Measurements from ENCODE around the gene GCLC. TPM values are rescaled to one million over a fixed set of nuclear protein-coding genes. Genes with fewer than 3 reads are reported as not detected.
"Not testable (repeated sequence)": the region's sequence is repeated elsewhere in the genome, so short reads cannot be mapped to it uniquely, and the experiment has no call there.

Gene GCLC
- total RNA-seq, 1 donor from 2014 or later: 16.8 TPM

DNA sequence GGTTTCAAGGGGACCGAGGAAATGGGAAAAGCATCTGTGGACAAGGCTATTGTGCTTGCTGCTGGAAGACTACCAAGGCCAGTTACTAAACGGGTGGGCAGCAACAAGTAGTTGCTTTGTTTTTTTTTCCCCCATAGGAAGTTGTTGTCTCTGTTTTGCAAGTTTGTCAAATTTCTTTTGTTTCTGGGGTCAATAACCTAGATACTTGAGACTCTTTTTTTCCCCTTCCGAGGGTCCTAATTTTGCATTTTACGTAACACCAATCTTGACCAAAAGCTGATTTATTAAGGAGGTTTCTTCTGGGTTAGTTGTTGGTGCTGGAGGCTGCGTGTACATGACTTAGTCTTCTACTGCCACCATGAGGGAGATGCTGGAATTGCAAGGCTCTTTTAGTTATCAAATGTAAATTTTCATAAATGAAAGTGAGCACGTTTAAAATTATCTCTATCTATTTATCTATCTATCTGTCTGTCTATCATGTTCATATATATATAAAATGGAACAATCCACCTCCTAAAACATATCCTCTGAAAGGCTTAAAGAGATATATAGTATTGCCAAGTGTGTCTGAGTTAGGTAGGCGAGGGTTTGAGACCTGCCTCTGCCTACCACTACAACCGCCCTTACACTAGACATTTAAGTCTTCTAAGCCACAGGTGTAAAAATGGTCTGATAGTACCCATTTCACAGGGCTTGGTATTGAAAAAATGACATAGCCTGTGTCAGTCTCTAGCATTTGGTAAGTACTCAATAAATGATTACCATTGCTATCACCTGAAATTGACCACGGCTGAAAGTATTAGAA is 60.2 kb downstream of the GCLC start:
- no peaks in the 10 kb centered on the region for H3K36me3 ChIP-seq (ENCODE audit: control insufficient read depth, insufficient read depth, low read length)
- no peaks in the 10 kb centered on the region for H3K27me3 ChIP-seq (ENCODE audit: control insufficient read depth, insufficient read depth, low read length)
- TF ChIP-seq CTCF (IDR thresholded peaks at IDR 0.05; ENCODE audit: insufficient read depth, low read length, poor library complexity, severe bottlenecking): peak; percentile 91
- DNase-seq (ENCODE audit: low read depth): peak; percentile 14
- no peak overlapping the region for H3K4me3 ChIP-seq (ENCODE audit: low read depth, low read length)

- no peak for TF ChIP-seq CTCF (IDR thresholded peaks at IDR 0.05; ENCODE audit: insufficient read depth, low read length, poor library complexity, severe bottlenecking)
- DNase-seq (ENCODE audit: low read depth): no peak
- no peaks in the 10 kb centered on the region for H3K27me3 ChIP-seq (ENCODE audit: control insufficient read depth, insufficient read depth, low read length)
- no peak overlapping the region for H3K4me3 ChIP-seq (ENCODE audit: low read depth, low read length)
- H3K36me3 ChIP-seq (ENCODE audit: control insufficient read depth, insufficient read depth, low read length): no peaks in the 10 kb centered on the region
Measured at GRCh38 chr6:53483423-53484353, 61.2 kb downstream of the GCLC start.

DNA sequence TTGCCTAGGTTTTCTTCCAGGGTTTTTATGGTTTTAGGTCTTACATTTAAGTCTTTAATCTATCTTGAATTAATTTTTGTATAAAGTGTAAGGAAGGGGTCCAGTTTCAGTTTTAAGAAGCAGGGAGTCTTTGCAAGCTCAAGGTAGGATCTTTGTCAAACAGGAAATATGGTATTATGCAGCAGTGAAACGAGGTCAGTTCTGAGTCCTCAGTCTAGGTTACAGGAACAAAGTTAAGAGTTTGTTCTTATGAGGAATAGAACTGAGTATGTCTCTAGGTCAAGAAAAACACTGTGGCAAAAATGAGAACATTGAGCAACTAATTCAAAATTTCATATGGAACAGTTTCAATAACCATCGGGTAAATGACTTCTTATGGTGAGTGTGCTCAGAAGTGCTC is 63.6 kb downstream of the GCLC start:
- no peak for TF ChIP-seq CTCF (IDR thresholded peaks at IDR 0.05; ENCODE audit: insufficient read depth, low read length, poor library complexity, severe bottlenecking)
- H3K36me3 ChIP-seq (ENCODE audit: control insufficient read depth, insufficient read depth, low read length): no peaks in the 10 kb centered on the region
- no peak overlapping the region for H3K4me3 ChIP-seq (ENCODE audit: low read depth, low read length)
- no peak for DNase-seq (ENCODE audit: low read depth)
- no peaks in the 10 kb centered on the region for H3K27me3 ChIP-seq (ENCODE audit: control insufficient read depth, insufficient read depth, low read length)

GRCh38 chr6:53480774-53481173 is 64.1 kb downstream of the GCLC start:
- not testable (repeated sequence) for H3K27me3 ChIP-seq (ENCODE audit: control insufficient read depth, insufficient read depth, low read length); H3K36me3 ChIP-seq (ENCODE audit: control insufficient read depth, insufficient read depth, low read length); H3K4me3 ChIP-seq (ENCODE audit: low read depth, low read length); DNase-seq (ENCODE audit: low read depth)

DNA sequence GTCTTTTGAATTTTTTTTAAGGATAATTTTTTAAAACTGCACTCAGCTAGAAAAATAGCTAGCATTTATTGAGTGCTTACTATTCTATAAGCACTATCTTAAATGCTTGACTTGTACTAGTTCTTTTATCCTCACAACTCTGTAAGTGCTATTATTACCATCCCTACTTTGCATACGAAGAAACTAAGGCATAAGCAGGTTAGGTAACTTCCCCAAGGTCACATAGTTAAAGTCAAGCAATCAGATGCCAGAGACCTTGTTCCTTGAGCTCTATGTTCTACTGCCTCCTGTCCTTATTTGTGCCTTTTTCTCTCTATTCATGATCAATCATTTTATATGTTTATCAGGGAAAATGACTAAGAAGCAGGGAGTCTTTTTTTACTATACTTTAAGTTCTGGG is 65.0 kb downstream of the GCLC start:
- Histone ChIP-seq H3K27me3 (ENCODE audit: control insufficient read depth, insufficient read depth, low read length) (no peaks in the 10 kb centered on the region), H3K36me3 (ENCODE audit: control insufficient read depth, insufficient read depth, low read length) (no peaks in the 10 kb centered on the region), H3K4me3 (ENCODE audit: low read depth, low read length) (no peak overlapping the region)
- DNase-seq (ENCODE audit: low read depth): no peak
- TF ChIP-seq CTCF (IDR thresholded peaks at IDR 0.05; ENCODE audit: insufficient read depth, low read length, poor library complexity, severe bottlenecking): no peak

GRCh38 chr6:53476964-53477363 is 67.9 kb downstream of the GCLC start:
- no peak for DNase-seq (ENCODE audit: low read depth)
- H3K27me3 ChIP-seq (ENCODE audit: control insufficient read depth, insufficient read depth, low read length): no peaks in the 10 kb centered on the region
- no peak for TF ChIP-seq CTCF (IDR thresholded peaks at IDR 0.05; ENCODE audit: insufficient read depth, low read length, poor library complexity, severe bottlenecking)
- no peaks in the 10 kb centered on the region for H3K36me3 ChIP-seq (ENCODE audit: control insufficient read depth, insufficient read depth, low read length)
- H3K4me3 ChIP-seq (ENCODE audit: low read depth, low read length): no peak overlapping the region
